Measurements from ENCODE around the gene PTGES. TPM values are rescaled to one million over a fixed set of nuclear protein-coding genes. Genes with fewer than 3 reads are reported as not detected.

The PTGES gene
- total and polyA plus RNA-seq, 9 of the 15 experiments (the other 6 are each of a cell fraction or from before 2014, with no cell fraction given) = 0.13 TPM; not detected in 8

- H3K4me2 ChIP-seq (ENCODE audit: insufficient read depth, low read length) = no peak overlapping the region
- H3K27me3 ChIP-seq (ENCODE audit: control insufficient read depth in 2 of 2, insufficient read depth in 2 of 2, low read length in 2 of 2) = peaks cover 32 to 55% of the 10 kb centered on the region in 2 experiments
- H3K4me3 ChIP-seq = no peak overlapping the region
- in situ Hi-C loops (cut with MboI) (no loop called here), intact Hi-C loops (cut with micrococcal nuclease) (loop anchor here (10.0 kb wide), 1 partner anchor 153 kb away; no protein-coding TSS in a partner anchor)
- no peak overlapping the region for H3K9ac ChIP-seq (ENCODE audit: insufficient read depth in 1 of 2, low read depth in 2 of 2, low read length in 2 of 2)
- H4K20me1 ChIP-seq (replicated peaks; ENCODE audit: control insufficient read depth, insufficient read depth, low read length) = no peaks in the 10 kb centered on the region
- no peak overlapping the region for H3K27ac ChIP-seq (ENCODE audit: extremely low read depth, low read depth, low read length)
- H3K9me3 ChIP-seq (replicated peaks; ENCODE audit: control insufficient read depth, insufficient read depth, low read depth, low read length) = no peaks in the 10 kb centered on the region
- no peaks in the 10 kb centered on the region for H3K79me2 ChIP-seq (ENCODE audit: control insufficient read depth, insufficient read depth, low read length)
- TF ChIP-seq FOS (IDR thresholded peaks at IDR 0.05; ENCODE audit: extremely low read depth, insufficient read length) (no peak), ZNF274 (IDR thresholded peaks at IDR 0.05; ENCODE audit: borderline replicate concordance, low read depth, low read length) (no peak), SRSF9 (IDR thresholded peaks at IDR 0.05; ENCODE audit: borderline replicate concordance, low read depth, low read length) (no peak), ZNF778 (CRISPR knock-in tag; IDR thresholded peaks at IDR 0.05) (no peak), PREB (CRISPR knock-in tag; IDR thresholded peaks at IDR 0.05) (no peak), ZBTB8A (IDR thresholded peaks at IDR 0.05; ENCODE audit: partially characterized antibody) (no peak), ZNF512 (tag; IDR thresholded peaks at IDR 0.05) (peak; percentile 84)
- no peak for FAIRE-seq
- H3K9me1 ChIP-seq (ENCODE audit: control insufficient read depth, insufficient read depth, low read length) = no peaks in the 10 kb centered on the region
- H3K4me1 ChIP-seq (replicated peaks in 1 of 2; ENCODE audit: control insufficient read depth in 2 of 2, insufficient read depth in 2 of 2, low read length in 2 of 2) = peaks cover 0 to 20% of the 10 kb centered on the region in 2 experiments; a peak in 2 of 5 replicates
- CTCF ChIA-PET (ENCODE audit: low intra/inter-chr PET ratio) = no interaction called here
- no peaks in the 10 kb centered on the region for H3K36me3 ChIP-seq (ENCODE audit: control insufficient read depth, insufficient read depth, low read length)
- BruUV-seq (replicated peaks) = no TSS peak
- no peak overlapping the region for H2AFZ ChIP-seq (ENCODE audit: low read depth, low read length)
- ATAC-seq = no peak
- 3% methylated on average over 5 of the region's 6 CpGs for WGBS (ENCODE audit: insufficient coverage, low coverage, missing lambda C conversion rate)
- no peak for DNase-seq (ENCODE audit: extremely low read depth in 1 of 4, low spot score in 3 of 4)
- POLR2A ChIA-PET = no interaction called here
Measured at GRCh38 chr9:129731477-129732085, 21.3 kb downstream of the PTGES start.
